SK-N-SH (cell line): Measurements from ENCODE around the gene THPO. TPM values are rescaled to one million over a fixed set of nuclear protein-coding genes. Genes with fewer than 3 reads are reported as not detected.

Source experiments
- CTCF ChIA-PET: fragments of 300-600, 350-600 bp; formaldehyde crosslinking; extraction: SDS; loops from one replicate; lab custom pipeline; 2021; lab: Yijun Ruan, JAX
- POLR2A ChIA-PET: fragments of 350-600 bp; sonication (Branson Sonifier 250); formaldehyde crosslinking; extraction: SDS; loops from one replicate; lab custom pipeline; 2020; ENCODE audit warnings: antibody characterized with exemption, inconsistent platforms; lab: Yijun Ruan, JAX
- DNase-seq: peaks from one replicate; pipeline ENCODE4 v3.0.0; 2012
- H2AFZ ChIP-seq: fragments of 200-600 bp; sonication (generic); 2 replicates; pipeline ENCODE4 v1.8.1; 2016; ENCODE audit warnings: antibody characterized with exemption, mild to moderate bottlenecking, low read depth
- H3F3A ChIP-seq: fragments of 200-600 bp; sonication (generic); replicated peaks from 2 replicates; pipeline ENCODE3; 2016; ENCODE audit warnings: antibody characterized with exemption, mild to moderate bottlenecking; ENCODE audit not compliant: insufficient read depth
- H3K27ac ChIP-seq, 2 experiments: fragments of 200-500 bp in 1 of 2; fragments of 200-600 bp in 1 of 2; sonication (Bioruptor generic) in 1 of 2; sonication (generic), shearing (Covaris generic) in 1 of 2; 2 replicates each; pipeline versions ENCODE4 v1.5.1 to v1.6.1; 2014 to 2016; ENCODE audit warnings: low read depth in 2 of 2, inconsistent platforms in 1 of 2, low read length in 1 of 2, mild to moderate bottlenecking in 1 of 2, mixed read lengths in 1 of 2
- H3K27me3 ChIP-seq: fragments of 200-600 bp; sonication (generic), shearing (Covaris generic); 2 replicates; pipeline ENCODE4 v1.6.1; 2016; ENCODE audit warnings: mixed run types; ENCODE audit not compliant: insufficient read depth
- H3K36me3 ChIP-seq, 2 experiments: fragments of 200-500 bp in 1 of 2; fragments of 200-600 bp in 1 of 2; sonication (Bioruptor generic) in 1 of 2; sonication (generic) in 1 of 2; replicated peaks in 1 of 2; 2 replicates each; pipeline versions ENCODE3 to v1.5.1; 2014 to 2016; ENCODE audit warnings: low read length in 1 of 2, mild to moderate bottlenecking in 1 of 2; ENCODE audit not compliant: insufficient read depth in 2 of 2, control insufficient read depth in 1 of 2
- H3K4me1 ChIP-seq, 2 experiments: fragments of 200-500 bp in 1 of 2; fragments of 200-600 bp in 1 of 2; sonication (Bioruptor generic) in 1 of 2; sonication (generic), shearing (Covaris generic) in 1 of 2; 2 replicates each; pipeline versions ENCODE4 v1.5.1 to v1.6.1; 2014 to 2016; ENCODE audit warnings: low read depth in 1 of 2, low read length in 1 of 2, mixed run types in 1 of 2; ENCODE audit not compliant: insufficient read depth in 2 of 2, control insufficient read depth in 1 of 2
- H3K4me2 ChIP-seq: fragments of 200-600 bp; sonication (generic), shearing (Covaris generic); 2 replicates; pipeline ENCODE4 v1.6.1; 2017; ENCODE audit warnings: mixed run types
- H3K4me3 ChIP-seq, 2 experiments: fragments of 200-500 bp in 1 of 2; fragments of 200-600 bp in 1 of 2; sonication (Bioruptor generic) in 1 of 2; sonication (generic), shearing (Covaris generic) in 1 of 2; 2 replicates each; pipeline versions ENCODE4 v1.5.1 to v1.8.1; 2014 to 2016; ENCODE audit warnings: low read depth in 2 of 2, inconsistent platforms in 1 of 2, low read length in 1 of 2, mild to moderate bottlenecking in 1 of 2, mixed read lengths in 1 of 2, moderate library complexity in 1 of 2
- H3K79me2 ChIP-seq: fragments of 200-600 bp; sonication (generic); 2 replicates; pipeline ENCODE4 v1.8.1; 2017; ENCODE audit warnings: mild to moderate bottlenecking; ENCODE audit not compliant: insufficient read depth
- H3K9ac ChIP-seq: fragments of 200-600 bp; sonication (generic); 2 replicates; pipeline ENCODE4 v1.6.1; 2017; ENCODE audit warnings: mixed run types
- H3K9me2 ChIP-seq: fragments of 200-600 bp; sonication (generic); 2 replicates; pipeline ENCODE4 v1.6.1; 2017; ENCODE audit warnings: mixed run types
- H3K9me3 ChIP-seq: fragments of 200-600 bp; sonication (generic); 2 replicates; pipeline ENCODE4 v1.6.1; 2017; ENCODE audit warnings: mixed run types, mild to moderate bottlenecking, moderate library complexity
- H4K20me1 ChIP-seq: fragments of 200-600 bp; sonication (generic); 2 replicates; pipeline ENCODE4 v1.6.1; 2017; ENCODE audit warnings: mild to moderate bottlenecking, mixed run types; ENCODE audit not compliant: insufficient read depth
- ELF1 ChIP-seq: IDR thresholded peaks from 2 replicates; pipeline ENCODE4 v1.4.0; 2012
- EP300 ChIP-seq, 2 experiments: IDR thresholded peaks; 2 replicates each; pipeline versions ENCODE4 v1.4.0 to v1.6.1; 2012; ENCODE audit warnings: borderline replicate concordance in 1 of 2, low read depth in 1 of 2, low read length in 1 of 2
- FOSL2 ChIP-seq: IDR thresholded peaks from 2 replicates; pipeline ENCODE4 v1.4.0; 2012; ENCODE audit warnings: low read depth, mild to moderate bottlenecking, moderate library complexity, borderline replicate concordance
- MXI1 ChIP-seq: IDR thresholded peaks from 2 replicates; pipeline ENCODE4 v1.6.1; 2012; ENCODE audit warnings: mild to moderate bottlenecking, low read depth, low read length, improper control_type of control experiment
- NFIC ChIP-seq: IDR thresholded peaks from 2 replicates; pipeline ENCODE4 v1.4.0; 2012; ENCODE audit warnings: borderline replicate concordance
- NRF1 ChIP-seq: IDR thresholded peaks from 2 replicates; pipeline ENCODE4 v1.6.1; 2012; ENCODE audit warnings: low read depth, mild to moderate bottlenecking, low read length
- RCOR1 ChIP-seq: fragments of 150-350 bp; IDR thresholded peaks from 2 replicates; pipeline ENCODE4 v1.6.1; 2017; ENCODE audit warnings: antibody characterized with exemption, low read length
- RXRA ChIP-seq: IDR thresholded peaks from 2 replicates; pipeline ENCODE4 v1.4.0; 2012; ENCODE audit warnings: low read depth, mild to moderate bottlenecking, borderline replicate concordance
- SIN3A ChIP-seq: IDR thresholded peaks from 2 replicates; pipeline ENCODE4 v1.6.1; 2012; ENCODE audit warnings: low read depth, mild to moderate bottlenecking, low read length, moderate library complexity, borderline replicate concordance
- TAF1 ChIP-seq: IDR thresholded peaks from 2 replicates; pipeline ENCODE4 v1.6.1; 2012; ENCODE audit warnings: low read depth, mild to moderate bottlenecking, low read length, moderate library complexity, borderline replicate concordance
- TCF12 ChIP-seq: IDR thresholded peaks from 2 replicates; pipeline ENCODE4 v1.4.0; 2012
- WGBS: methylation state at CpG from one replicate; pipeline ENCODE4 v1.1.6; 2017; ENCODE audit warnings: low lambda C conversion rate; 5-methylcytosine and 5-hydroxymethylcytosine counted together
- polyA plus RNA-seq, 3 experiments: library from polyadenylated mRNA; depleted of rRNA; stranded (reverse); fragments of >200 nt; gene quantifications; 2 replicates each; pipeline ENCODE4 v1.2.3, GENCODE V29; 2012
- TF ChIP-seq, protein P1 (sequence below): IDR thresholded peaks from 2 replicates; pipeline ENCODE4 v1.4.0; 2012; ENCODE audit warnings: low read depth
- TF ChIP-seq, protein P2 (sequence below): fragments of 150-350 bp; IDR thresholded peaks from 2 replicates; pipeline ENCODE4 v1.6.1; 2017; ENCODE audit warnings: antibody characterized with exemption, low read length, low read depth, borderline replicate concordance

The THPO gene
- polyA plus RNA-seq, 1 of the 3 experiments (the other 2 are of a cell fraction) = 0.07 TPM

DNA sequence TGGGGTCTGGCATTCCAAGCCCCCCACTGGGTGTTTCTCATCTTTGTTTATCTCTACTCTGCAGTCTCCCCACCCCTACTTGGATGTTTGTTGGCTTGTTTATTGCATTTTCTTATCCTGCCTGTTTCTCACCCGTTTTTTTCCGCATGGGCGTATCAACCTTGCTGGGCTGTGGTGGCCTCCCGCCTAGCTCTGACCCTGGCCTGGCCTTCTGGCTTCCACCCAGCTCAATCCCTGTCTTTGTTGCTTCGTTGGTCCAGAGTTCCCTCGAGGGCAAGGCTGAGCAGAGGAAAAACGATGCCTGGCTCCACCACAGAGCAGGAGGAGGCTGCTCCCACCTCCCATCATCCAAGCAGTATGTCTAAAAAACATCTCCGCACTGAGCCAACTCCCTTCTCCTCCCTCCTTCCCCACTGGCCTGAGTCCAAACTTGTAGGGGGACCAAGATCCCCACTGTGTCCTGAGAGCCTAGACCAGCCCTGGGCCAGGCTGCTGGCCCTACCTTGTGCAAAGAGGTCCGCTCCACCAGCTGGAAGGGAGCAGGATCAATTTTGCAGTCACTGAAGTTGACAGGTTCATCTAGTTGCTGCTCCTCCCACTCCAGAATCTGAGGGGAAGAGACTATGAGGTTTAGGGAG, 26.4 kb downstream of the THPO start:
- H3K27ac ChIP-seq = no peak overlapping the region; a peak in 1 of 4 replicates
- ChIA-PET POLR2A (interaction anchor here (2.9 kb wide), 1 partner anchor 14 kb away, joined by 19 read pairs; the partner anchor contains the start of gene FAM131A), CTCF (interaction anchor here (1.0 to 5.3 kb wide), 8 partner anchors 7 to 118 kb away, joined by 3 to 63 read pairs (median 4); partner anchors contain the start of genes EEF1AKMT4 and FAM131A)
- DNase-seq = no peak
- no peak overlapping the region for H3K4me2 ChIP-seq
- 67% methylated on average over 9 of the region's 9 CpGs for WGBS
- H3K79me2 ChIP-seq = no peaks in the 10 kb centered on the region
- no peaks in the 10 kb centered on the region for H3K9me2 ChIP-seq
- H3K9ac ChIP-seq = no peak overlapping the region
- no peaks in the 10 kb centered on the region for H3K9me3 ChIP-seq
- no peak overlapping the region for H2AFZ ChIP-seq
- H4K20me1 ChIP-seq = no peaks in the 10 kb centered on the region
- no peak overlapping the region for H3K4me3 ChIP-seq
- H3F3A ChIP-seq = no peaks in the 10 kb centered on the region
- H3K27me3 ChIP-seq = no peaks in the 10 kb centered on the region
- TF ChIP-seq, protein P1, sequence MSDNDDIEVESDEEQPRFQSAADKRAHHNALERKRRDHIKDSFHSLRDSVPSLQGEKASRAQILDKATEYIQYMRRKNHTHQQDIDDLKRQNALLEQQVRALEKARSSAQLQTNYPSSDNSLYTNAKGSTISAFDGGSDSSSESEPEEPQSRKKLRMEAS = no peak
- TF ChIP-seq NRF1 (no peak), TCF12 (no peak), ELF1 (no peak), MXI1 (no peak), NFIC (no peak), RCOR1 (no peak), EP300 (IDR thresholded peaks at IDR 0.05; ENCODE audit: borderline replicate concordance in 1 of 2, low read depth in 1 of 2, low read length in 1 of 2) (no peak), RXRA (no peak), SIN3A (no peak), TAF1 (no peak)
- TF ChIP-seq, protein P2, sequence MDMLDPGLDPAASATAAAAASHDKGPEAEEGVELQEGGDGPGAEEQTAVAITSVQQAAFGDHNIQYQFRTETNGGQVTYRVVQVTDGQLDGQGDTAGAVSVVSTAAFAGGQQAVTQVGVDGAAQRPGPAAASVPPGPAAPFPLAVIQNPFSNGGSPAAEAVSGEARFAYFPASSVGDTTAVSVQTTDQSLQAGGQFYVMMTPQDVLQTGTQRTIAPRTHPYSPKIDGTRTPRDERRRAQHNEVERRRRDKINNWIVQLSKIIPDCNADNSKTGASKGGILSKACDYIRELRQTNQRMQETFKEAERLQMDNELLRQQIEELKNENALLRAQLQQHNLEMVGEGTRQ = no peak
- H3K4me1 ChIP-seq = peaks cover 0 to 18% of the 10 kb centered on the region in 2 experiments; a peak in 1 of 4 replicates
- H3K36me3 ChIP-seq = peaks cover 3 to 34% of the 10 kb centered on the region in 2 experiments

DNA sequence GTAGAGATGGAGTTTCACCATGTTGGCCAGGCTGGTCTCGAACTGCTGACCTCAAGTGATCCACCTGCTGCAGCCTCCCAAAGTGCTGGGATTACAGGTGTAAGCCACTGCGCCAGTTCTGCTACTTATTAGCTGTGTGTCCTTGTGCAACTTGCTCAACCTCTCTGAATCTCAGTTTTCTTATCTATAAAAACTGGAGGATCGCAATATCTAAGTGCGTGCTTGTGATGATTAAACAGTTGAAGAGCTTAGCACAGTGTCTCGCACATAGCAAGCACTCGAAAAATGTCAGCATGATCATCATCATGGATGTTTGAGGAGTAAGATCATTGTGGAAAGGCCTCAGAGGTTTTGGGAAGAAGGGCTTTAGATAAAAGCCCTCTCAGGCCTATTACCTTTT, 27.4 kb downstream of the THPO start:
- Histone ChIP-seq H2AFZ (no peak overlapping the region), H3K4me1 (peaks cover 0 to 18% of the 10 kb centered on the region in 2 experiments; a peak in 2 of 4 replicates), H3K36me3 (peaks cover 3 to 40% of the 10 kb centered on the region in 2 experiments), H3K27ac (no peak overlapping the region), H3K4me2 (no peak overlapping the region), H3K27me3 (no peaks in the 10 kb centered on the region), H3K9me3 (no peaks in the 10 kb centered on the region), H3F3A (no peaks in the 10 kb centered on the region), H3K9me2 (no peaks in the 10 kb centered on the region), H4K20me1 (no peaks in the 10 kb centered on the region), H3K4me3 (no peak overlapping the region), H3K79me2 (no peaks in the 10 kb centered on the region)
- 98% methylated on average over 6 of the region's 6 CpGs for WGBS
- no peak for DNase-seq
- ChIA-PET POLR2A (interaction anchor here (2.9 kb wide), 1 partner anchor 13 kb away, joined by 19 read pairs; the partner anchor contains the start of gene FAM131A), CTCF (interaction anchor here (1.0 to 1.5 kb wide), 4 partner anchors 8 to 15 kb away, joined by 3 to 4 read pairs (median 3); partner anchors contain the start of genes CLCN2 and POLR2H)
- TF ChIP-seq EP300 (IDR thresholded peaks at IDR 0.05; ENCODE audit: borderline replicate concordance in 1 of 2, low read depth in 1 of 2, low read length in 1 of 2) (no peak), RXRA (no peak), FOSL2 (no peak)
- TF ChIP-seq, protein P1 = no peak
- TF ChIP-seq, all 33 proteins: peak for 0
- H3K9ac ChIP-seq = no peak overlapping the region
